Heart left ventricle (tissue), 16 donors: Measurements from ENCODE around the gene CRYM. TPM values are rescaled to one million over a fixed set of nuclear protein-coding genes. Genes with fewer than 3 reads are reported as not detected.

Experiments used
- ATAC-seq, 4 donors: fragments of 200-7000 bp; cut with Tn5 transposase; one replicate each; pipeline ENCODE4 v1.9.1; 2020 to 2022; ENCODE audit warnings: moderate library complexity in 4 of 4, mild to moderate bottlenecking in 3 of 4, moderate number of reproducible peaks in 1 of 4
- DNase-seq, 5 donors: peaks; one replicate each; pipeline ENCODE4 v3.0.0-alpha.2; 2020
- H3K27ac ChIP-seq, 12 donors: fragments of 200-600 bp; sonication (generic) in 4 of 12; one replicate each; pipeline versions ENCODE4 v1.5.0 to v1.8.0; 2016 to 2022; ENCODE audit warnings: mild to moderate bottlenecking in 2 of 12
- H3K27me3 ChIP-seq, 9 donors: fragments of 200-600 bp; sonication (generic) in 2 of 9; one replicate each; pipeline versions ENCODE4 v1.5.1 to v1.8.0; 2016 to 2022; ENCODE audit warnings: mild to moderate bottlenecking in 3 of 9
- H3K36me3 ChIP-seq, 9 donors: fragments of 200-600 bp; sonication (generic) in 2 of 9; one replicate each; pipeline versions ENCODE4 v1.5.0 to v1.8.0; 2018 to 2022; ENCODE audit warnings: mild to moderate bottlenecking in 2 of 9
- H3K4me1 ChIP-seq, 12 donors: fragments of 200-600 bp; sonication (generic) in 4 of 12; one replicate each; pipeline versions ENCODE4 v1.5.0 to v1.8.0; 2016 to 2022; ENCODE audit warnings: mild to moderate bottlenecking in 3 of 12
- H3K4me3 ChIP-seq, 12 donors: fragments of 200-600 bp; sonication (generic) in 4 of 12; one replicate each; pipeline versions ENCODE4 v1.5.0 to v1.8.0; 2017 to 2022; ENCODE audit warnings: mild to moderate bottlenecking in 9 of 12, moderate library complexity in 4 of 12
- H3K9me3 ChIP-seq, 12 donors: fragments of 200-600 bp; sonication (generic) in 4 of 12; one replicate each; pipeline versions ENCODE4 v1.5.0 to v1.8.0; 2016 to 2022; ENCODE audit warnings: mild to moderate bottlenecking in 1 of 12
- CTCF ChIP-seq, 12 donors: fragments of 200-600 bp; sonication (generic) in 4 of 12; IDR thresholded peaks; one replicate each; pipeline versions ENCODE4 v1.5.0 to v1.8.0; 2018 to 2022; ENCODE audit warnings: antibody characterized with exemption in 12 of 12, mild to moderate bottlenecking in 5 of 12
- POLR2A ChIP-seq, 2 donors: fragments of 450-650 bp; IDR thresholded peaks; one replicate each; pipeline ENCODE4 v1.6.1; 2017; ENCODE audit warnings: antibody characterized with exemption in 2 of 2, mild to moderate bottlenecking in 2 of 2, moderate library complexity in 2 of 2
- WGBS, 4 donors: extraction: QIAGEN DNeasy Blood & Tissue Kit in 2 of 4; methylation state at CpG; one replicate each; pipeline versions ENCODE4 v1.1.5 to v1.1.7; 2013 to 2018; 5-methylcytosine and 5-hydroxymethylcytosine counted together
- intact Hi-C, 10 donors: fragments of 100-400 bp; cut with DNase I; formaldehyde crosslinking; loops; one replicate each; pipeline versions ENCODE4 v1.11.1 to v1.14.2; 2022
- polyA plus RNA-seq, 2 donors: library from polyadenylated mRNA; stranded (reverse); fragments of 200-250 nt; gene quantifications; one replicate each; pipeline ENCODE4 v1.2.3, GENCODE V29; 2013
- total RNA-seq, 9 donors: library from RNA; depleted of rRNA in 2 of 9; stranded (reverse); fragments of >200 nt in 2 of 9; fragmentation: NEBNext Ultra II Directional in 3 of 9; extraction: Animal tissue kit (Norgen Biotek cat#: 25700) in 3 of 9; gene quantifications; one replicate each; pipeline versions ENCODE4 v1.1.0 to v1.2.4, GENCODE V29; 2016 to 2023
- donor health status: ischemic (EF 13 %, LVEDD 7.1; RV severe dilation, severe dysfunction).
- donor health status: healthy with polysubstance abuse.
- donor health status: DM: no; HTN: yes; CAD: no.
- donor health status: DM: no; HTN: no; CAD: no.
- donor health status: ischemic (EF 25% LVEDD 6.9; RV normal size, moderate dysfunction).
- donor health status: ischemic (EF 25% LVEDD 5.7; RV mildly dilated, moderate dysfunction).
- donor health status: healthy.
- donor health status: DM: yes; HTN: yes; CAD: no.
- donor health status: ischemic (EF 35%, LVEDD 5.7; RV mildly dilated, moderate dysfunction).
- donor health status: nonischemic (EF 11% LVEDD 7.7; RV severe dilation, severe dysfunction).
- donor health status: DM: yes; HTN: yes; CAD: no.
- donor health status: PGD.
- donor health status: ischemic (EF 29% LVEDD 5.4; RV normal size, mild dysfunction).
- donor health status: nonischemic (EF 23%, LVEDD 6.1; RV moderate dilation, normal function).

The CRYM gene
- total and polyA plus RNA-seq, 11 donors, result 41.0 to 267 (median 102) TPM

- H3K27me3 ChIP-seq, result no peaks in the 10 kb centered on the region
- H3K27ac ChIP-seq, result no peak overlapping the region
- H3K36me3 ChIP-seq, result no peaks in the 10 kb centered on the region
- H3K4me3 ChIP-seq, result no peak overlapping the region
- DNase-seq (no peak), ATAC-seq (no peak)
- no peaks in the 10 kb centered on the region for H3K9me3 ChIP-seq
- WGBS, 4 donors, result 38 to 50% (median 44%) methylated on average over 4 of the region's 4 CpGs
- peaks cover 0 to 1% (median 0%) of the 10 kb centered on the region in 12 donors for H3K4me1 ChIP-seq
- intact Hi-C loops, result loop anchor here in 1 of 10 donors (10.0 kb wide), 1 partner anchor 1395 kb away; no protein-coding TSS in a partner anchor
- TF ChIP-seq CTCF (IDR thresholded peaks at IDR 0.05) (no peak), POLR2A (IDR thresholded peaks at IDR 0.05) (no peak)
These were observed 38.4 kb downstream of the CRYM start for GRCh38 chr16:21239646-21240045.

- no peak for DNase-seq
- WGBS, 4 donors, result 74 to 88% (median 83%) methylated on average over 3 to 5 of the region's 5 CpGs
- TF ChIP-seq CTCF (IDR thresholded peaks at IDR 0.05) (no peak), POLR2A (IDR thresholded peaks at IDR 0.05) (no peak)
- peaks cover 0 to 3% (median 0%) of the 10 kb centered on the region in 9 donors for H3K27me3 ChIP-seq
- no peaks in the 10 kb centered on the region for H3K9me3 ChIP-seq
- intact Hi-C loops, result loop anchor here in 1 of 10 donors (10.0 kb wide), 1 partner anchor 1398 kb away; no protein-coding TSS in a partner anchor
- ATAC-seq, result no peak
- H3K27ac ChIP-seq, result no peak overlapping the region
- H3K4me1 ChIP-seq, result no peaks in the 10 kb centered on the region
- no peak overlapping the region for H3K4me3 ChIP-seq
- H3K36me3 ChIP-seq, result no peaks in the 10 kb centered on the region
These were observed 41.3 kb downstream of the CRYM start for GRCh38 chr16:21236831-21237230.

GRCh38 chr16:21235199-21235585, 42.9 kb downstream of the CRYM start:
- no peak for TF ChIP-seq CTCF (IDR thresholded peaks at IDR 0.05)
- no peak for TF ChIP-seq POLR2A (IDR thresholded peaks at IDR 0.05)

GRCh38 chr16:21233521-21234150, 44.5 kb downstream of the CRYM start, which contains the start of gene ANKS4B:
Gene ANKS4B (plus strand): TSS chr16:21233699. CDS start chr16:21233738, 39 bp downstream.
- no peak for TF ChIP-seq CTCF (IDR thresholded peaks at IDR 0.05)
- TF ChIP-seq POLR2A (IDR thresholded peaks at IDR 0.05), result no peak
- Histone ChIP-seq H3K9me3 (no peaks in the 10 kb centered on the region), H3K27ac (no peak within 1 kb of the TSS), H3K27me3 (peaks cover 0 to 10% (median 0%) of the 10 kb centered on the region in 9 donors), H3K36me3 (no peaks in the 10 kb centered on the region), H3K4me1 (no peaks in the 10 kb centered on the region), H3K4me3 (no peak within 1 kb of the TSS)
- DNase-seq (no peak), ATAC-seq (no peak)
- 80 to 86% (median 85%) methylated on average over 11 of the region's 11 CpGs for WGBS, 4 donors
- intact Hi-C loops, result loop anchor here in 1 of 10 donors (10.0 kb wide), 1 partner anchor 1401 kb away; no protein-coding TSS in a partner anchor

More at GRCh38 chr16:21235199-21235585, 42.9 kb downstream of the CRYM start:
- H3K9me3 ChIP-seq, result no peaks in the 10 kb centered on the region
- ATAC-seq, result no peak
- no peaks in the 10 kb centered on the region for H3K36me3 ChIP-seq
- no peak for DNase-seq
- no peaks in the 10 kb centered on the region for H3K4me1 ChIP-seq
- intact Hi-C loops, result loop anchor here in 1 of 10 donors (10.0 kb wide), 1 partner anchor 1400 kb away; no protein-coding TSS in a partner anchor
- H3K4me3 ChIP-seq, result no peak overlapping the region
- H3K27ac ChIP-seq, result no peak overlapping the region
- WGBS, 4 donors, result 79 to 83% (median 81%) methylated on average over 3 of the region's 3 CpGs
- peaks cover 0 to 5% (median 0%) of the 10 kb centered on the region in 9 donors for H3K27me3 ChIP-seq
